Stomach (tissue), 4 donors: ENCODE data around the gene ADGRG1.

Source experiments
- POLR2AphosphoS5 ChIP-seq, 3 donors: sonication (generic); formaldehyde crosslinking; IDR thresholded peaks; one replicate each; pipeline ENCODE4 v1.6.1; 2016; ENCODE audit warnings: antibody characterized with exemption in 3 of 3
- TF ChIP-seq, protein P1 (sequence below), 7 experiments: fragments of 450-650 bp in 4 of 7; fragments of 200-600 bp in 3 of 7; sonication (generic) in 3 of 7; IDR thresholded peaks; one replicate each; pipeline ENCODE4 v1.5.1; 2016 to 2019; ENCODE audit warnings: antibody characterized with exemption in 7 of 7, control low read depth in 2 of 7, mild to moderate bottlenecking in 1 of 7

DNA sequence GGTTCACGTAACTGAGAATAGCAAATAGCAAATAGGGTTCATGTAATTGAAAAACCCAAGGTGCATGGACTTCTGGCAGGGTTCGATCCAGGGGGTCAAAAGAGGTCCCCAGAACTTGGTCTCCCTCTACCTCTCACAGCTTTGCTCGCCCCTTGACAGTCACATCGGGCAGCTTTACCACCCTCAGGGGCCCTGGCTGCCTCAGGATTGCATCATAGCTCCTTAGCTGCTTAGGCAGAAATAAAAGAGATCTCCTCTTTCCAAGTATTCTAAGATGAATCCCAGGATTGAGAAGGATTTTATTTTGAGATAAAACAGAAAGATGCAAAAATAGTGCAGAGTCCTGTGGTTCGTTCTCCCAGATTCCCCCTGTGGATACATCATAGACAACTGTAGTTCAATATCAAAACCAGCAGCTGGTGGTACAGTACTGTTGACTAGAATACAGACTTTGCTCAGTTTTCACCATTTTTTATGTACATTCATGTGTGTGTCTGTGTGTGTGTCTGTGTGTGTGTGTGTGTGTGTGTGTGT, 52.5 kb downstream of the ADGRG1 start:
- TF ChIP-seq, protein P1, sequence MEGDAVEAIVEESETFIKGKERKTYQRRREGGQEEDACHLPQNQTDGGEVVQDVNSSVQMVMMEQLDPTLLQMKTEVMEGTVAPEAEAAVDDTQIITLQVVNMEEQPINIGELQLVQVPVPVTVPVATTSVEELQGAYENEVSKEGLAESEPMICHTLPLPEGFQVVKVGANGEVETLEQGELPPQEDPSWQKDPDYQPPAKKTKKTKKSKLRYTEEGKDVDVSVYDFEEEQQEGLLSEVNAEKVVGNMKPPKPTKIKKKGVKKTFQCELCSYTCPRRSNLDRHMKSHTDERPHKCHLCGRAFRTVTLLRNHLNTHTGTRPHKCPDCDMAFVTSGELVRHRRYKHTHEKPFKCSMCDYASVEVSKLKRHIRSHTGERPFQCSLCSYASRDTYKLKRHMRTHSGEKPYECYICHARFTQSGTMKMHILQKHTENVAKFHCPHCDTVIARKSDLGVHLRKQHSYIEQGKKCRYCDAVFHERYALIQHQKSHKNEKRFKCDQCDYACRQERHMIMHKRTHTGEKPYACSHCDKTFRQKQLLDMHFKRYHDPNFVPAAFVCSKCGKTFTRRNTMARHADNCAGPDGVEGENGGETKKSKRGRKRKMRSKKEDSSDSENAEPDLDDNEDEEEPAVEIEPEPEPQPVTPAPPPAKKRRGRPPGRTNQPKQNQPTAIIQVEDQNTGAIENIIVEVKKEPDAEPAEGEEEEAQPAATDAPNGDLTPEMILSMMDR (IDR thresholded peaks at IDR 0.05): no peak
- TF ChIP-seq POLR2AphosphoS5 (IDR thresholded peaks at IDR 0.05): no peak
